Epithelial cell of esophagus (primary cell): ENCODE measurements around the gene CLDN4.

Experiments
- DNase-seq: peaks from one replicate; pipeline ENCODE4 v3.0.0; 2010; ENCODE audit warnings: low read depth
- H3K4me3 ChIP-seq: 2 replicates; pipeline ENCODE4 v1.5.1; 2011; ENCODE audit warnings: mild to moderate bottlenecking, low read length, control low read depth
- CTCF ChIP-seq: IDR thresholded peaks from 2 replicates; pipeline ENCODE4 v1.5.1; 2011; ENCODE audit warnings: low read depth, mild to moderate bottlenecking, low read length, control low read depth, inconsistent platforms; ENCODE audit not compliant: insufficient read depth; ENCODE audit errors: missing control alignments

Gene CLDN4

GRCh38 chr7:73827567-73828106, 3.2 kb upstream of the CLDN4 start:
- DNase-seq: peak; percentile 46
- H3K4me3 ChIP-seq: no peak overlapping the region
- no peak for TF ChIP-seq CTCF

GRCh38 chr7:73828107-73828803, 2.5 kb upstream of the CLDN4 start:
- no peak overlapping the region for H3K4me3 ChIP-seq
- TF ChIP-seq CTCF: no peak
- DNase-seq: peak; percentile 80

- no peak for DNase-seq
- no peak for TF ChIP-seq CTCF
- H3K4me3 ChIP-seq: no peak overlapping the region
Observed at GRCh38 chr7:73828972-73829371, 1.8 kb upstream of the CLDN4 start.

- TF ChIP-seq CTCF: no peak
- no peak overlapping the region for H3K4me3 ChIP-seq
- no peak for DNase-seq
Observed at GRCh38 chr7:73829505-73829904, 1.3 kb upstream of the CLDN4 start.

GRCh38 chr7:73829921-73830680, 695 bp upstream of the CLDN4 start:
- no peak overlapping the region for H3K4me3 ChIP-seq
- no peak for DNase-seq
- TF ChIP-seq CTCF: peak; percentile 1

GRCh38 chr7:73831584-73831833, 713 bp downstream of the CLDN4 start:
- no peak for DNase-seq
- TF ChIP-seq CTCF: no peak
- peak overlapping the region; percentile 62 for H3K4me3 ChIP-seq
